Posterior cingulate gyrus (tissue), 11 donors: ENCODE measurements around the gene MAN1A1.
"Not testable (repeated sequence)": the region's sequence is repeated elsewhere in the genome, so short reads cannot be mapped to it uniquely, and the experiment has no call there.

Experiments used
- DNase-seq, 10 donors: peaks; one replicate each; pipeline versions ENCODE4 v3.0.0 to v3.0.0-alpha.2; 2020 to 2021; ENCODE audit warnings: mixed read lengths in 3 of 10
- intact Hi-C: fragments of 100-400 bp; cut with DNase I; formaldehyde crosslinking; loops from one replicate; pipeline ENCODE4 v1.15.1; 2023

The MAN1A1 gene

DNA sequence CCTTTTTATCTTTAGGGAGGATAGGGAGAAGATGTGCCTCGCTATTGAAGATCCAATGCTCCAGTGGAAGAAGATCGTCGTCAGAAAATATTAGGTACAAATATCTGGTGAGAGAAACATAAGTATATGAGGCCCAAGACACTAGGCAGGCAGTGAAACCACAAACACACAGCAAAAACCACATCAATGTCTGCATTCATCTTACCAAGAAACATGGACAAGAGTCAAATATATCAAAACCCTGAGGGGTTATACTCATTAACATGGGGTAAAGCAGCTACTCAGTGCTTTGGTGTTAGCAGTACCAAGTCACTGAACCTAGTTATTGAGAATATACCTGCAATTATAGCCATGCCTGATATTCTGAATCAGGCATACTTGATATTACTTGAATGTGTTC, 169.7 kb downstream of the MAN1A1 start:
- intact Hi-C loops: no loop called here
- DNase-seq: no peak

DNA sequence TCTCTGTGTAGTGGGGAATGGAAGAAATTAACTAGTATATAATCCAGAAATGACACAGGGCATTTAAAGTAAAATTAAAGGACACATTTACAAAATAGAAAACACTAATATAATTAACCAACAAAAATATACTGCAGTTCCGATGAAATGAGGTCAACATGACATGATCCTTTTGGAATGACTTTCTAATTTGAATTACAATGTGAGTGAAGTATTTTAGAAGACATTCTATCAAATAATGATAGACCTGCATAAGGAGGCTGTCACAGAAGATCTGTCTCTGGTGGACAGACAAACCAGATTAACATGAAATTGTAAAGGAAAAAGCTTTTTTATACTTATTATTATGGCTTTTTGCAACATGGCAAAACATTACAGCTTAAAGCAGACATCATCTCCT, 170.5 kb downstream of the MAN1A1 start:
- no peak for DNase-seq
- intact Hi-C loops: no loop called here

DNA sequence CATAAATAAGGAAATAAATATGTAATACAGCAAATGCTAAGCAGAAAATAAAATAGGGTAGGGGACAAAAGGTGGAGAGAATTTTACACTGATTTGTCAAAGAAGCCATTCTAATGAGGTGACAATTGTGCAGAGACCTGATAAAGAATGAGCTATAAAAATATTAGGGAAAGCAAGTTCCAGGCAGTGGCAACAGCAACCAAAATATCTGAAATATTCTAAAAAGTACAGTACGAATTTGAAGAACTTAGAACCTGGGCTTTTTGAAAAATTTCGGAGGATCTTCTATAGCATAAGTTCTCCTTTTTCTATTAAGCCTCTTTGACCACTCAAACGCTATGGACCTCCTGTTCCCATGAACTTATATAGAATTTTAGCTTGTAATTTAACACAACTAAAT, 173.1 kb downstream of the MAN1A1 start:
- intact Hi-C loops: no loop called here

DNA sequence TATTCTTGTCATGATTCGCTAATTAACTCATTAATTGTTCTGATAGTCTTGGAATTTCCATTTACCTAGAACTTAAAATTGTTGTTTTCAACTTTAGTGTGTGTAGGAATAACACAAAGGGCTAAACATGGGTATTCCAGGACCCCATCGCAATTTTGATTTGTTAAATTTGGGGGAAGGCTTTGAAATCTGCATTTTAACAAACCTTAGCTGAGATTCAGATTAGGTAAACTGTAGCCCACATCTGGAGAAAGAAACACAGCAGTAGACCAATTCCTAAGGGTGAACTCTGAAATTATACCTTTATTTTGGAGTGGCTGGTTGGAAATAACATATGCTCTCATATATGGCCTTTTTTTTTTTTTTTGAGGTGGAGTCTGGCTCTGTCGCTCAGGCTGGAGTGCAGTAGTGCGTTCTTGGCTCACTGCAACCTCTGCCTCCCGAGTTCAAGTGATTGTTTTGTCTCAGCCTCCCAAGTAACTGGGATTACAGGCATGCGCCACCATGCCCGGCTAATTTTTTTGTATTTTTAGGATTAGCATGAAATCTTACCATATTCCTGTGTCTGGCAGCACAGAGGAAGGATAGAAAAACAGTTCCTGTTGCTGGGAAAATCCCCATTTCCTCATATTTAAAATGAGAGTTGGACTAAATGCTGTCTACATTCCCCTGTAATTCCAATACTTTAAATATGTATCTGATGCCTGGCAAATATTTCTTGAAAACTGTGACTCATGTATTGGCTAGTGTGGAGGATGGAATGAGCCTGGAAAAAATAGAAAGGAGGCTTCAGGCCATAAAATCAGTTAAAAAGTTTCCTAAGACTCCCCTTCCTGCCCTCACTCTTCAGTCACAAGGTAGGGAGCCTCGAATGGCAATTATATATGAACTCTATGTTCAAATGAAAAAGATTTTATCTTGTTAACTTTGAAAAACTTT, 174.4 kb downstream of the MAN1A1 start:
- intact Hi-C loops: no loop called here

More for the DNA sequence above, 173.1 kb downstream of the MAN1A1 start:
- no peak for DNase-seq

DNA sequence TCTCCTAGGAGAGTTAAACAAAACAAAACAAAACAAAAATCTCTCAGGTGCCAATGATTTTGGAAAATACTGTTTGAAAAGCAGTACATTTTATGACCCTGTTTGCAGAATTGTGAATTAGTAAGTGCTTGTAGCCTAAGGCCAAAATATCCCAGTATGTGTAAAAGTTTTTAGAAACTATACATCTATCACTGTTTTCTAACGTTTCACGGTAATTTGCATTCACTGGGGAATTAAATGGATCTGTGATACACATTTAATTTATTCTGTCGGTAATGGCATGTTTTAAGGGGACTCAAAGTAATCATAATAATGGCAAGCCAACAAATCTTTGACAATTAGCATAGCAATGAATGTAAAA, 175.5 kb downstream of the MAN1A1 start:
- intact Hi-C loops: no loop called here
- no peak for DNase-seq

More for the DNA sequence above, 174.4 kb downstream of the MAN1A1 start:
- no peak for DNase-seq

DNA sequence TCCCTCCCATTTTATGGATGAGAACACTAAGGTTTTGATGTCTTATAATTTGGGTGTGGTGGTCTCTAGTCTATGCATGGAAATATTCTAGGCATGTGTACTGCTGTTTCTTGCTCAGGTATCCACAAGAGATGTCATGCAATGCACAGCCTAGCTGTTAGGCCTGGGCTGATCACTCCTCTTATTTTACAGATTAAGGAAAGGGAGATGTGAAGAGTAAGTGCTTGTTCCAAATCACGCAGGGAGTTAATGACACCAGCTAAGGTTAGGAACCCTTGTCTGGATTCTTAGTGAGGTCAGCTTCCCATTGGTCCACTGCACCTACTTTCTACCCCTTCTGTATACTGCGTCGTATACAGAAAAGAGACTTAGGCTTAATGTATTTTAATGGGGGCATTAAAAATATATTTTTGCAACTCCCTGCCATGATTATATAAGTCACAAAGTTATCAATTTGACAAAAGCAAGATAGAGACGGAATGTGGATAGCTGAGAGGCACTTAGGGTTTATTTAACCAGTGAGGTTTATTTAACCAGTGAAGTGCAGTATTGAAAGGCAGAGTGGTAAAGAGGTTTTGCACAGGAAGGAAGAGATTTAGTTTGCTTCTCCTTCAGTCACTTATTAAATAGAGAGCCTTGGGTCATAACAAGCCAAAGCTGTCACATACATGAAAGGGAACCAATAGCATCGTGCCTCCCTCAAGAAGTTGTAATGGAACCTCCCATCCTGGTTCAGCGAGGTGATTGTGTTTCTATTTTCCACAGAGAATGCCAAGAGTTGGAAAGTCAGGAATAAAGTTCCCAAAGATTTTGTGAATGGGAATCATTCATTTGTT, 176.1 kb downstream of the MAN1A1 start:
- intact Hi-C loops: no loop called here
- DNase-seq: no peak

DNA sequence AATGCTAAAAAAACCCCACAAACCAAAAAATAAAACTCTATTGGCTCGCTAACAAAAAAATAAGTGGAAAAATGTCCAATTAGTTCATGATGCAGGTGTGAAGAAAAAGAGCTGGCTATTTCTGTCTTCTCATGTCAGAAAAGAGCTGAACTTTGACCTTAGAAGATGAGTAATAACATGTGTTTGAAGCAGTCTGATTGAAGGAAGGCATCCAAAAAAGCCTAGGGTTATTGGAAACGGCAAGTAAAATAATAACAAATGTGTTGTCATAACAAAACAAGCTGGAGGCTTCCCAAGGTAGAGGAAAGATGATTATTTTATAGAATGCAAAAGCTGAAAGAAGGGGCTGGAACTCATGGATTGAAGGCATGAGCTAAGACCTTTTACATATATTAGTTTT, 176.7 kb downstream of the MAN1A1 start:
- DNase-seq: no peak
- intact Hi-C loops: no loop called here

DNA sequence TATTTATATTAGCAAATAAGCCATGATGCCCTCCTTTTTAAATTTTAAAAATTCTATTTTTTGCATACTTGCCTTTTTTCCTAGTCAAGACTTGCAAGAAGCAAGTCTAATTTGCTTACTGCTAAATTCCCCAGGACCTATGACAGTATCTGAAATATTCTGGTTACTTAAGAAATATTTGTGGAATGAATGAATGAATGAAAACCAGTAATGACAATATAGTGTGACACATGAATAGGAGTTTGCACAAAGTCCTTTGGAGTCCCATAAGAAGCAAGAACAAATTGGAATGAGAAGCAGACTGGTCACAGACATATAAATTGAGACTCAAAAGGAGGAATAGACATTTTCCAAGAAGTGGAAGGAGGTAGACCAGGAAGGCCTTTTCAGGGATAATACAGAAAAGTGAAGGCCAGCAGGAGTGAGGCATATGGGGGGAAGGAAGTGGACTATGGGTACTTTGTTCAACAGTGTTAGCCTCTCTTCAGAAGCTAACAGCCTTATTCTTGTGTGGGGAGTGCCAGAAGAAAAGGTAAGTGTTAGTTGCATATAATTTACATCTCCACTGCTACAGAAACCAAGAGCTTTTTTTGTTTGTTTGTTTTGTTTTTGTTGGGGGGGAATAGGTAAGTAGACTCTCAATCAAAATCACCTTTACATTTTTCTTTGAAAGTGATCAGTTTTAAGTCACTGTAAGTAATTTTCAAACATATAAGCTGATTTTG, 177.5 kb downstream of the MAN1A1 start:
- DNase-seq: no peak
- intact Hi-C loops: no loop called here

DNA sequence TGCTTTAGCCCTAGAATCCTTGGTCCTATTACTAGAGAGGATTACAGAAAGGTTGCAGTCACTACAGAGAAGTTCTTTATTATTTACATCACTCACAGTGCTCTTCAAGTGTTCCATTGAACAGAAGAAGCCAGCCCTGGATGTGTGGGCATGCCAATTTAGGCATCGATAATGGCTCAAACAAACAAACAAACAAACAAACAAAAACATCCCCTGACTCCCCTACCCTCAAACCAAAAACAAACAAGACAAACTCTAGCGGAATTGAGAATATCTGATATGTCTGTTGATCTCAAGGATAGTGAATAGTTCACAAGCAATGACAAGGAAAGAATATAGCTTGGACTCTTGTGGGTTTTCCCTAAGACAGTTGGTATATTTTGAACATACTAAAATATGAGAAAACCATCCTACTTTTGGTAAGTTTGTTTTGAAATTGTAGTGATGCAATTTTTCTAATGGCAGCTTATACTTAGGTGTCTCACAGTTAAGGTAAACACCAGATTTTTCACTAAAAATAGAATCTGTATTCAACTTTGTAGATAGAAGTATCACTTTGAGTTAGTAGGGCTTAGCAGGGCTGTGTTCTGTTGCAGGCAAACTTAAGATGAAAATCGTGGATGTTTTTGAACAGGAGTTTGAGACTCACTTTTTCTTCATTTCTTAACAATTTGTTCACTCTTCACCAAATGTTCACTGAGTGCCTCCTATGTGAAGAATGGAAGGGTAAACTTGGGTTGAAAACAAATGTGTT, 178.3 kb downstream of the MAN1A1 start:
- intact Hi-C loops: no loop called here
- no peak for DNase-seq

DNA sequence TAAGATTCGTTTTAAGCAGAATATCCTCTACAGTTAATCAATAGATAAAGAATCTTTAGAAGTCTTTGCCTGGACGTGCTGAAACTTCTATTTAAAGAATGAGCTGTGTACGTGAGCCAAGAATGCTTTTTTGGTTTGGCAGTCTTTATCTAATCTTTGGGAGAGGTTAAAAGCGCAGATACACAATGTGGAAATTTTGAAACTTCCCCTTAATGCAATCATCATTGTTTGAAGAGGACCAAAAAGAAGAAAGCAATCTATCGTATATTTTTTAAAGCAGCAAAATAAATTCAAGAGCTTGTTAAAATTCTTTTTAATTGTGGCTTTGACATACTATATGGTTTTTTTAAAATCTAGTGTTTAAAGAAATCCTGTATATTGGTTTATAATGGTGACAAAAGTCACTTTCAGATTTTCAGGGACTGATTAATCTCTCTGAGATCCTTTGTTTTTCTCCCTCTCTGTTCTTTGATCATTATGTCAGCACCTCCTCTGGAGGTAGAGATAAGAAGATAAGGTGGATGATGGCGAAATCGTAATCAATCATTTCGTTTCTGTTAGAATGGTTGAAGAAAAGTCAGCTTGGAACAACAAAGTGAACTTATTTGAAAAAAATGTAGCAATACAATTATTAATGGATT, 179.0 kb downstream of the MAN1A1 start:
- no peak for DNase-seq
- intact Hi-C loops: no loop called here

DNA sequence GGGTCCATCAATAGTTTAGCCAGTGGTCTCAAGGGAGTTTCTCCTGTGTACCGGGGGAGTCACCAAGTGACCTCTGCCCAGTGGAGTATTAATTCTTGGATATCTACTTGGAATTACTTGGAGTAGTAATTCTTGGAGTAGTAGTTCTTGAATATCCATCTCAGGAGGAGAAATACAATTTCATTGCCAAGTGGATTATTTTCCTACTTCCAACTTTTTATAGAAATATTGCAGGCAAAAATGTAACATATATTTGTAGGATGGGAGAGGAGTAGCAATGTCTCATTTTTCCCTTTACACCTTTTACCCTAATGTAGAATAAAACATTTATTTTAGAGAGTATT, 179.5 kb downstream of the MAN1A1 start:
- DNase-seq: no peak
- intact Hi-C loops: no loop called here

DNA sequence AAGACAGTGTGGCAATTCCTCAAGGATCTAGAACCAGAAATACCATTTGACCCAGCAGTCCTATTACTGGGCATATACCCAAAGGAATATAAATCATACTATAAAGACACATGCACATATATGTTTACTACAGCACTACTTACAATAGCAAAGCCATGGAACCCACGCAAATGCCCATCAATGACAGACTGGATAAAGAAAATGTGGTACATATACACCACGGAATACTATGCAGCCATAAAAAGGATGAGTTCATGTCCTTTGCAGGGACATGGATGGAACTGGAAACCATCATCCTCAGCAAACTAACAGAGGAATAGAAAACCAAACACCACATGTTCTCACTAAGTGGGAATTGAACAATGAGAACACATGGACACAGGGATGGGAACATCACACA, 180.2 kb downstream of the MAN1A1 start:
- intact Hi-C loops: not testable (repeated sequence)

DNA sequence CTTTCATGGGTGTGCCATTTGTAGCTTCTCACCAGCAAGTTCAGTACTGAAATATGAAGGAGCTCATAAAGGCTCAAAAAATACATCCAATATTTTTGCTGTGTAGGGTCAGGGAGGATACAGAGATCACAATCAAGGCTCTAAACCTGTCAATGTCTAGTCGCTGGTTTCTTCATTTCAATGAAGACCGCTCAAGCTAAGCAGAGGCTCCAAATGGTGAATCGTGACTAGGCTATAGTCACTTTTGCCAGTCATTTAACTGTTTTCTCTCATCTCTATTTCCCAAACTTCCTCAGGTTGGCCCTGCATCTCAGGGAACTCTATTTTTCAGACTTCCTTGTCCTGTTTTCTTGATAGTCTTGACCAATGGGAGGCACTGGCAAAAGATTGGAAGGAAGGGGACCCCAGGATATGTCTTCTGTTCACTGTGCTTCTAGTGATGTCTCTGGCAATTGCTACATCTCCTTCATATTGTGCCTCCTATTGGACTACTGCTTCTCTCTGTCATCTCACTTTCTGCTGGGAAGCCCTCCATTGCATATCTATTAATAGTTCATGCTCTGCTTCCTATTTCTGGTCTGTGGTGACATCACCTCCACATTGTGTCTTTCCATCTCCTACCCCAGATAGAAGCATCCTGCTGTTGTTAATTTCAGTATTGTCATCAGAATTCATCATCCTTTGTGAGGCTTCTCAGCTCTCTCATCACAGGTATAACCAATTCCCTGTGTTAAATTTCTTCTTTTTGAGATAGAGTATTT, 183.4 kb downstream of the MAN1A1 start:
- intact Hi-C loops: no loop called here

More for the DNA sequence above, 180.2 kb downstream of the MAN1A1 start:
- DNase-seq: not testable (repeated sequence)

DNA sequence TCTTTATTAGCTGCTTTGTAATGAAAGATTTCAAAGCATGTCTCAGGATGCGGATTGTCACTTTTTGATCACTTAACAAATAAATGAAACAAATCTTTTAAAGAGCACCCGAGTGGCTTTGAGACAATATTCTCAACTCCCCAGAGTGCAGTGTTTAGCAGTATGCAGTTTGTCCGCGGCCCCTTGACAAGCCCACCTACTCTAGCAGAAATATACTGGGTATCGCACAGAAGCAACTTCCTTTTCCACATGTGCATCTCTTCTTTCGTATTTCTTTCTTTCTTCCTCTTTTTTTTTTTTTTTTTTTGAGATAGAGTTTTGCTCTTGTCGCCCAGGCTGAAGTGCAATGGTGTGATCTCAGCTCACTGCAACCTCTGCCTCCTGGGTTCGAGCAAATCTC, 186.6 kb downstream of the MAN1A1 start:
- intact Hi-C loops: no loop called here

More for the DNA sequence above, 183.4 kb downstream of the MAN1A1 start:
- no peak for DNase-seq

DNA sequence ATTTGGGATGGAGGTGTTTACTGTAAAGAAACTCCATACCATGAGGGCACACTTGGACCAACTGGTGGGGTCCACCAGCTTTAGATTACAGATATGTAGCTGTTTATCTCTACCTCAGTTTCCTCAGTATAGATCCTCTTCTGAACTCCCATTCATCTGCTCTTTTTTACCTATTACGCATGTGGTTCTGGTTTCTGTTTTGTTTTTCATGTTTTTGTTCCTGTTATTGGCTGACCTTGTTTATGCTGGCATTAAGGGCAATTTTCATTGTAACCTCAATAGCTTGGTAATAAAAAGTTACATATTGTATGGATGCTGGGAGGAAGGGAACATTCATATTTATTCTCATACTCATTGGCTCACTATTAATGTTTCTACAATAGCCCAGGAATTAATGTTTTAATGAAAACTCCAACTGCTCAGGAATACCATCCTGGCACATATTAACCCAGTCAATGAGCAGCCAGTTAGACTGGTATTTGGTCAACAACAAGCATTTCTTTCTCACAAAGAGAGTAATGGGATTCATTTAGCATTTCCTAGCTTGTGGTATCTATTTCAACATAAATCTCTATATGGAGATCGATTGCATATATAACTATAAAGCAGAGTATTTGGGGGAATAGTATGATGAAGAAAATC, 187.3 kb downstream of the MAN1A1 start:
- no peak for DNase-seq
- intact Hi-C loops: no loop called here

More for the DNA sequence above, 186.6 kb downstream of the MAN1A1 start:
- DNase-seq: no peak

DNA sequence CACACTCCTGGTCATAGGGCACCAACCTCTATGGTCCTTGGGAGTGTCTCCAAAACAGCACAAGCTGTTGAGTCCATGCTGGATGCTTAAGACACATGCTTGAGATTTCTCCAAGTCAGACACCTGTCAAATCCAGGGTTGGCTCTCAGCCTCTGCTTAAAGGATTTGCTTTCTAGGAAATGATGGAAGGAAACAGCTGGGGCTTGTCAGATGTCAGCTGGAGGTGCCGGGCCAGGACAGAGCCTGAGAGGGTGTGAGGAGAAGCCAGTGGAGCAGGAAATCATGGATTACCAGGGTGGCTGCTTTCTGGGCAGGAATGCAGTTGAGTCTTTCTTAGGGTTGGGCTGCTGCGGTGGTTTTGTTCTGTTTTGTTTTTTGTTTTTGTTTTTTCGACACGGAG, 188.1 kb downstream of the MAN1A1 start:
- intact Hi-C loops: no loop called here
- DNase-seq: no peak

DNA sequence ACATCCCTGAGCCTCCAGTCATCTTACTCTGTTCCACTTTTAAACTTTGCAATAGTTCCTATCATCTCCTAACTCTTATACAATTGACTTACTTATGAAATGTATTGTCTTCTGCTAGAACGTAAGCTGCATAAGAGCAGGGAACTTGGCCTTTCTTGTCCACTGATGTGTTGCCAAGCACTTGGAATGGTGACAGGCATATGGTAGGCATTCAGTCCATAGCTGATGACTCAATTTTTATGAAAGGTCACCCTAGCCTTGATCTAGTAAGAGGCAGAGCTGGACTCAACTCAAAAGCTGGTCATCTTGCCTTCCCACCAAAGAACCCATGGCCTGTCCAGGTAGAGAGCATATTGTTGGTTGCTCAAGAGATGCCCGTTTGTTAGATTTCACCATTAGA, 188.7 kb downstream of the MAN1A1 start:
- no peak for DNase-seq
- intact Hi-C loops: no loop called here

DNA sequence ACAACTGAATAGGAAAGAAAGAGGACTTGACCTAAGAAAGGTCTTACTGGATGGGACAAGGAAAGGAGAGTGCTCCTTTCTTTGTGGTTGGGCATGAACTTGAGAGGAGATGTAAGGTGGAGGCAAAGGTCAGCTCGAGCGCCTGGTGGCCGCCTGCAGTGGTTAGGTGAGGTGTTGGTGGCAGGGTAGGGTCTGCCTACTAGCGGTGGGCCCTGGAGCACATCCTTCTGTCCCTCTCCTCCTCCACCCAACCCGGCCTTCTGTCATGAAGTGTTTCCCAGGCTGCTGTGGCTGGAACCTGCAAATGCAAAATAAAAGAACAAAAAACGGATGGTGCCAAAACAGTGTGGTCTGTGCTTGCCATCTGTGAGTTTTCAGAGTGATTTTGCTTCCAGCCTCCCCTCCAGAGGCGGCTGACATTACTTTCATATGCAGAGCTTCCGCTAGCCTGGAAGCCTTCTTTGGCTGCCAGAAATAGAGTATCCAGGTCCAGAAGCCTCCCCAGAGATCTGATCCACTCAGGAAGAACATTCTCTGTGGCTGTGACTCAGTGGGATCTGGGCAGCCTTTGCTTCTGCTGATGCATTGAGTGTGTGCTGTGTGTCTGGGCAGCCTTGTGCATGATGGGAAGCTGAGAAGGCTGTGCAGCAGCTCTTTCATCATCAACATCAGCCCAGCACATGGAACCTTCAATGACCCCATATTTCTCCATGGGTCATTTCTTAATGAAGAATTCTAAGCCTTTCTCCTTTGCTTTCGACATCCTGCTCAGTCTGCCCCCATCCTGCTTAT, 191.3 kb downstream of the MAN1A1 start:
- intact Hi-C loops: no loop called here
- DNase-seq: peak in 1 of 10 donors; percentile 74
